Measurements from ENCODE around the gene RMND1. TPM values are rescaled to one million over a fixed set of nuclear protein-coding genes. Genes with fewer than 3 reads are reported as not detected.

Gene RMND1
- 15.0 TPM for total RNA-seq (2013)
- polyA plus RNA-seq (1 to 10 TPM; 5.7 to 6.7 (median 6.6) TPM), polyA minus RNA-seq (4.5 and 4.8 TPM in 2 replicates), total RNA-seq (3.0 to 15.5 (median 8.3) reads per million in 11 experiments)

- Mint-ChIP-seq H3K9me3 (peaks cover 0 to 2% (median 0%) of the 10 kb centered on the region in 7 donors), H3K4me3 (peak within 1 kb of the TSS; percentile 97 to 98), H3K27me3 (ENCODE audit: low read depth in 3 of 3) (peaks cover 0 to 4% (median 0%) of the 10 kb centered on the region in 3 donors), H3K27ac (peak within 1 kb of the TSS; percentile 89 to 98 (median 96)), H3K4me1 (peaks cover 43% of the 10 kb centered on the region), H3K36me3 (peaks cover 14 to 16% of the 10 kb centered on the region in 2 donors)
- peaks cover 66% of the 10 kb centered on the region for H3K79me2 ChIP-seq (ENCODE audit: insufficient read depth, low read length)
- H3K27me3 ChIP-seq (ENCODE audit: control insufficient read depth in 2 of 2, insufficient read depth in 2 of 2, low read length in 2 of 2), result no peaks in the 10 kb centered on the region
- no peaks in the 10 kb centered on the region for H3K9me3 ChIP-seq (replicated peaks in 1 of 2; ENCODE audit: control insufficient read depth in 1 of 2, insufficient read depth in 1 of 2, low read length in 2 of 2)
- peak within 1 kb of the TSS; percentile 88 for H3K9ac ChIP-seq (ENCODE audit: insufficient read depth, low read length, poor library complexity, severe bottlenecking)
- H3K27ac ChIP-seq (ENCODE audit: low read depth in 1 of 2, low read length in 2 of 2), result peak within 1 kb of the TSS; percentile 86 to 87
- DNase-seq, result peak; percentile 100
- peak within 1 kb of the TSS; percentile 80 for H3K4me2 ChIP-seq (replicated peaks; ENCODE audit: extremely low read depth, low read length, poor library complexity, severe bottlenecking)
- H3K4me1 ChIP-seq (ENCODE audit: control insufficient read depth in 1 of 2, insufficient read depth in 2 of 2, low read length in 2 of 2), result peaks cover 21 to 30% of the 10 kb centered on the region in 2 donors
- no peak for TF ChIP-seq CTCF (IDR thresholded peaks at IDR 0.05)
- peak within 1 kb of the TSS; percentile 95 for H2AFZ ChIP-seq (ENCODE audit: insufficient read depth, low read depth, low read length, poor library complexity, severe bottlenecking)
- H4K20me1 ChIP-seq (ENCODE audit: insufficient read depth, low read length), result peaks cover 11% of the 10 kb centered on the region
- intact Hi-C loops (cut with micrococcal nuclease), result loop anchor here (2.0 to 5.0 kb wide), 3 partner anchors 40 to 61 kb away; partner anchors contain the start of genes ZBTB2 (in 2 of the 2) and CCDC170 (in 1 of the 2)
- H3K36me3 ChIP-seq (replicated peaks in 1 of 2; ENCODE audit: control insufficient read depth in 1 of 2, insufficient read depth in 2 of 2, low read length in 2 of 2), result peaks cover 0 to 15% of the 10 kb centered on the region in 2 donors
- under 1% methylated on average over 71 of the region's 74 CpGs for WGBS (ENCODE audit: insufficient coverage)
- peak within 1 kb of the TSS; percentile 71 to 89 (median 71) for H3K4me3 ChIP-seq (replicated peaks in 1 of 3; ENCODE audit: low read depth in 2 of 3, low read length in 3 of 3)
Measured at GRCh38 chr6:151451950-151452749, at the start of gene RMND1. TSS of gene RMND1 (minus strand) at chr6:151452126. CDS start at chr6:151445811, 6,315 bp downstream.

GRCh38 chr6:151499551-151499950 is 47.6 kb upstream of the RMND1 start:
- Mint-ChIP-seq H3K36me3 (peaks cover 0 to 1% of the 10 kb centered on the region in 2 donors), H3K27ac (peak overlapping the region; percentile 82 to 93 (median 91)), H3K9me3 (peaks cover 0 to 3% (median 0%) of the 10 kb centered on the region in 7 donors), H3K4me1 (peaks cover 76% of the 10 kb centered on the region), H3K27me3 (ENCODE audit: low read depth in 3 of 3) (peaks cover 1 to 3% (median 2%) of the 10 kb centered on the region in 3 donors), H3K4me3 (peak overlapping the region in 1 of 2 donors; percentile 53)
- intact Hi-C loops (cut with micrococcal nuclease), result no loop called here
- DNase-seq, result peak in 1 of 3 donors; percentile 42
- H3K4me3 ChIP-seq (replicated peaks in 1 of 3; ENCODE audit: low read depth in 2 of 3, low read length in 3 of 3), result peak overlapping the region; percentile 12 to 53 (median 30)
- H3K36me3 ChIP-seq (replicated peaks in 1 of 2; ENCODE audit: control insufficient read depth in 1 of 2, insufficient read depth in 2 of 2, low read length in 2 of 2), result no peaks in the 10 kb centered on the region
- peak overlapping the region in 1 of 2 donors; percentile 65 for H3K27ac ChIP-seq (ENCODE audit: low read depth in 1 of 2, low read length in 2 of 2)
- no peak overlapping the region for H3K9ac ChIP-seq (ENCODE audit: insufficient read depth, low read length, poor library complexity, severe bottlenecking)
- H3K9me3 ChIP-seq (replicated peaks in 1 of 2; ENCODE audit: control insufficient read depth in 1 of 2, insufficient read depth in 1 of 2, low read length in 2 of 2), result no peaks in the 10 kb centered on the region
- H3K4me2 ChIP-seq (replicated peaks; ENCODE audit: extremely low read depth, low read length, poor library complexity, severe bottlenecking), result peak overlapping the region; percentile 53
- peaks cover 72 to 93% of the 10 kb centered on the region in 2 donors for H3K4me1 ChIP-seq (ENCODE audit: control insufficient read depth in 1 of 2, insufficient read depth in 2 of 2, low read length in 2 of 2)
- WGBS (ENCODE audit: insufficient coverage), result no CpG with 5 or more reads among the region's 5 CpGs
- H3K27me3 ChIP-seq (ENCODE audit: control insufficient read depth in 2 of 2, insufficient read depth in 2 of 2, low read length in 2 of 2), result no peaks in the 10 kb centered on the region
- no peak overlapping the region for H2AFZ ChIP-seq (ENCODE audit: insufficient read depth, low read depth, low read length, poor library complexity, severe bottlenecking)
- no peaks in the 10 kb centered on the region for H4K20me1 ChIP-seq (ENCODE audit: insufficient read depth, low read length)
- TF ChIP-seq CTCF (IDR thresholded peaks at IDR 0.05), result no peak
- H3K79me2 ChIP-seq (ENCODE audit: insufficient read depth, low read length), result peaks cover 16% of the 10 kb centered on the region
